Gastrocnemius medialis (tissue), 4 donors: Measurements from ENCODE around the gene SGK1.

Experiments used
- POLR2A ChIP-seq, 2 donors: fragments of 450-650 bp; IDR thresholded peaks; one replicate each; pipeline ENCODE4 v1.6.1; 2017; ENCODE audit warnings: antibody characterized with exemption in 2 of 2, mild to moderate bottlenecking in 2 of 2, moderate library complexity in 2 of 2
- TF ChIP-seq, protein P1 (sequence below), 5 experiments: fragments of 450-650 bp in 3 of 5; fragments of 200-600 bp in 2 of 5; sonication (generic) in 2 of 5; IDR thresholded peaks in 4 of 5; conservative IDR thresholded peaks in 1 of 5; 1 replicate in 4 of 5; 2 replicates in 1 of 5; pipeline ENCODE4 v1.5.1; 2016 to 2019; ENCODE audit warnings: antibody characterized with exemption in 5 of 5, mild to moderate bottlenecking in 3 of 5, moderate library complexity in 3 of 5

DNA sequence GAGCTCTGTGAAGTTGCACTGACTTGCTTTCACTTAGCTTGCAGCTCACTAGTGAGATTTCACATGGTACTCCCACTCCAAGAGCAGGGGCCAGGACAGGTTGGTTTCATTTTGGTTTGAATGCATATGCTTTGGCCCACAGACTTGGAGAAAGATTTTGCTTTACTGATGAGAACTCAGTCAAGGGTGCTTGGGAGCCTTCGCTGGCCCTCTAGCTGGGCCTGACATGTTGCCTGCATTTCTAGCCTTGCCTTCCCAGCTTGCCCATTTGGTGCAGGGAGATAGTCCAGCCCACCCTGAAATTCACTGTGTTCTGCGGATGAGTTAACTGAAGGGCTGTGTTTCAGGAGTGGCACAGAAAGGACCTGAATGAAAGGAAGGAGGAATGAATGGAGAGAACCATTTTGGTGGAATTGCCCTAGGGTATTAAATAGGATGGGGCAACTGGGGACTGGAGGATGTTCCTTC, 1.9 kb downstream of the SGK1 start:
- TF ChIP-seq POLR2A (IDR thresholded peaks at IDR 0.05), result no peak
- TF ChIP-seq, protein P1, sequence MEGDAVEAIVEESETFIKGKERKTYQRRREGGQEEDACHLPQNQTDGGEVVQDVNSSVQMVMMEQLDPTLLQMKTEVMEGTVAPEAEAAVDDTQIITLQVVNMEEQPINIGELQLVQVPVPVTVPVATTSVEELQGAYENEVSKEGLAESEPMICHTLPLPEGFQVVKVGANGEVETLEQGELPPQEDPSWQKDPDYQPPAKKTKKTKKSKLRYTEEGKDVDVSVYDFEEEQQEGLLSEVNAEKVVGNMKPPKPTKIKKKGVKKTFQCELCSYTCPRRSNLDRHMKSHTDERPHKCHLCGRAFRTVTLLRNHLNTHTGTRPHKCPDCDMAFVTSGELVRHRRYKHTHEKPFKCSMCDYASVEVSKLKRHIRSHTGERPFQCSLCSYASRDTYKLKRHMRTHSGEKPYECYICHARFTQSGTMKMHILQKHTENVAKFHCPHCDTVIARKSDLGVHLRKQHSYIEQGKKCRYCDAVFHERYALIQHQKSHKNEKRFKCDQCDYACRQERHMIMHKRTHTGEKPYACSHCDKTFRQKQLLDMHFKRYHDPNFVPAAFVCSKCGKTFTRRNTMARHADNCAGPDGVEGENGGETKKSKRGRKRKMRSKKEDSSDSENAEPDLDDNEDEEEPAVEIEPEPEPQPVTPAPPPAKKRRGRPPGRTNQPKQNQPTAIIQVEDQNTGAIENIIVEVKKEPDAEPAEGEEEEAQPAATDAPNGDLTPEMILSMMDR (IDR thresholded peaks at IDR 0.05 in 4 of 5, conservative IDR thresholded peaks at IDR 0.05 in 1 of 5), result no peak
